ENCODE results near the gene GPR141.

The GPR141 gene

GRCh38 chr7:37683246-37684120, at the start of gene GPR141:
GPR141 (plus strand) TSS chr7:37683766; CDS start chr7:37740394, 56,628 bp downstream.
- DNase-seq (ENCODE audit: low read depth), result no peak

- no peak for DNase-seq (ENCODE audit: low read depth)
Measured at GRCh38 chr7:37635346-37635745, 48.2 kb upstream of the GPR141 start.

GRCh38 chr7:37642028-37642540, 41.5 kb upstream of the GPR141 start:
- DNase-seq (ENCODE audit: low read depth), result no peak

GRCh38 chr7:37643876-37644275, 39.7 kb upstream of the GPR141 start:
- no peak for DNase-seq (ENCODE audit: low read depth)

GRCh38 chr7:37645282-37646050, 38.1 kb upstream of the GPR141 start:
- DNase-seq (ENCODE audit: low read depth), result no peak

- no peak for DNase-seq (ENCODE audit: low read depth)
Measured at GRCh38 chr7:37656913-37657530, 26.5 kb upstream of the GPR141 start.

GRCh38 chr7:37657816-37658215, 25.8 kb upstream of the GPR141 start:
- no peak for DNase-seq (ENCODE audit: low read depth)

GRCh38 chr7:37659971-37660565, 23.5 kb upstream of the GPR141 start:
- DNase-seq (ENCODE audit: low read depth), result no peak

GRCh38 chr7:37660614-37661013, 23.0 kb upstream of the GPR141 start:
- DNase-seq (ENCODE audit: low read depth), result no peak

- DNase-seq (ENCODE audit: low read depth), result no peak
Measured at GRCh38 chr7:37663693-37664092, 19.9 kb upstream of the GPR141 start.

- no peak for DNase-seq (ENCODE audit: low read depth)
Measured at GRCh38 chr7:37665352-37666022, 18.1 kb upstream of the GPR141 start.

- DNase-seq (ENCODE audit: low read depth), result no peak
Measured at GRCh38 chr7:37666026-37666799, 17.4 kb upstream of the GPR141 start.

- no peak for DNase-seq (ENCODE audit: low read depth)
Measured at GRCh38 chr7:37669818-37670217, 13.7 kb upstream of the GPR141 start.

- DNase-seq (ENCODE audit: low read depth), result no peak
Measured at GRCh38 chr7:37670436-37670835, 13.1 kb upstream of the GPR141 start.

GRCh38 chr7:37671876-37672275, 11.7 kb upstream of the GPR141 start:
- no peak for DNase-seq (ENCODE audit: low read depth)

GRCh38 chr7:37672926-37673325, 10.6 kb upstream of the GPR141 start:
- no peak for DNase-seq (ENCODE audit: low read depth)

- no peak for DNase-seq (ENCODE audit: low read depth)
Measured at GRCh38 chr7:37673523-37673922, 10.0 kb upstream of the GPR141 start.

- no peak for DNase-seq (ENCODE audit: low read depth)
Measured at GRCh38 chr7:37674531-37674930, 9.0 kb upstream of the GPR141 start.

GRCh38 chr7:37675749-37676148, 7.8 kb upstream of the GPR141 start:
- DNase-seq (ENCODE audit: low read depth), result no peak

- no peak for DNase-seq (ENCODE audit: low read depth)
Measured at GRCh38 chr7:37684927-37685326, 1.4 kb downstream of the GPR141 start.

Data from GM04503 (cell line).